GM18526 (cell line): Measurements from ENCODE around the gene PLXNC1.

Experiments
- POLR2A ChIP-seq: IDR thresholded peaks from 3 replicates; pipeline ENCODE4 v1.6.1; 2011; ENCODE audit not compliant: insufficient read length; ENCODE audit errors: extremely low read depth

The PLXNC1 gene

GRCh38 chr12:94195483-94195882, 47.1 kb downstream of the PLXNC1 start:
- no peak for TF ChIP-seq POLR2A

GRCh38 chr12:94198469-94198868, 50.1 kb downstream of the PLXNC1 start:
- no peak for TF ChIP-seq POLR2A

- TF ChIP-seq POLR2A = no peak
Observed at GRCh38 chr12:94198872-94199271, 50.5 kb downstream of the PLXNC1 start.

GRCh38 chr12:94200069-94200468, 51.7 kb downstream of the PLXNC1 start:
- TF ChIP-seq POLR2A = no peak

GRCh38 chr12:94200695-94201094, 52.3 kb downstream of the PLXNC1 start:
- no peak for TF ChIP-seq POLR2A

GRCh38 chr12:94202245-94203180, 54.1 kb downstream of the PLXNC1 start:
- TF ChIP-seq POLR2A = no peak

- no peak for TF ChIP-seq POLR2A
Observed at GRCh38 chr12:94203181-94203546, 54.8 kb downstream of the PLXNC1 start.

- TF ChIP-seq POLR2A = no peak
Observed at GRCh38 chr12:94203796-94204195, 55.4 kb downstream of the PLXNC1 start.

GRCh38 chr12:94204499-94205247, 56.3 kb downstream of the PLXNC1 start:
- no peak for TF ChIP-seq POLR2A

- no peak for TF ChIP-seq POLR2A
Observed at GRCh38 chr12:94205822-94206221, 57.4 kb downstream of the PLXNC1 start.

- TF ChIP-seq POLR2A = no peak
Observed at GRCh38 chr12:94206886-94207285, 58.5 kb downstream of the PLXNC1 start.

GRCh38 chr12:94207467-94207848, 59.1 kb downstream of the PLXNC1 start:
- no peak for TF ChIP-seq POLR2A

GRCh38 chr12:94207849-94208621, 59.7 kb downstream of the PLXNC1 start:
- peak; percentile 18 for TF ChIP-seq POLR2A

- TF ChIP-seq POLR2A = no peak
Observed at GRCh38 chr12:94208622-94208966, 60.2 kb downstream of the PLXNC1 start.

GRCh38 chr12:94209240-94209639, 60.9 kb downstream of the PLXNC1 start:
- no peak for TF ChIP-seq POLR2A

- no peak for TF ChIP-seq POLR2A
Observed at GRCh38 chr12:94211021-94211420, 62.6 kb downstream of the PLXNC1 start.

- no peak for TF ChIP-seq POLR2A
Observed at GRCh38 chr12:94218233-94218632, 69.9 kb downstream of the PLXNC1 start.
